SU-DHL-6 (cell line): ENCODE measurements around the gene RENBP.

Experiments
- CTCF ChIP-seq: fragments of 200-600 bp; sonication (generic); IDR thresholded peaks from one replicate; pipeline ENCODE4 v1.5.1; 2017; ENCODE audit warnings: antibody characterized with exemption, mild to moderate bottlenecking, low read length, moderate library complexity; ENCODE audit not compliant: insufficient read depth, poor library complexity, severe bottlenecking
- EZH2phosphoT487 ChIP-seq: fragments of 200-600 bp; sonication (generic), shearing (Covaris generic); conservative IDR thresholded peaks from 2 replicates; pipeline ENCODE4 v1.6.1; 2018; ENCODE audit warnings: mild to moderate bottlenecking, antibody characterized with exemption, low read length, moderate library complexity, mixed read lengths

- TF ChIP-seq CTCF (no peak), EZH2phosphoT487 (no peak)
These were observed 23.8 kb upstream of the RENBP start for GRCh38 chrX:153968255-153968654.
